Activated naive CD8-positive, alpha-beta T cell treated with anti-CD3 and anti-CD28 coated beads, Interleukin-2, amount 50 U/mL, for 24 hours (primary cell): Measurements from ENCODE around the gene OBSCN.

Experiments
- ATAC-seq: fragments of 150-1000 bp; cut with Tn5 transposase; one replicate; pipeline ENCODE4 v1.10.0; 2021
- DNase-seq: peaks from one replicate; pipeline ENCODE4 v3.0.0; 2021
- H3K27ac Mint-ChIP-seq: one replicate; pipeline ENCODE4 v1.8.0; 2021; ENCODE audit warnings: mild to moderate bottlenecking, mixed read lengths
- H3K27me3 Mint-ChIP-seq: one replicate; pipeline ENCODE4 v1.8.0; 2021; ENCODE audit warnings: mixed read lengths
- H3K36me3 Mint-ChIP-seq: one replicate; pipeline ENCODE4 v1.8.0; 2021; ENCODE audit warnings: low read depth, mixed read lengths
- H3K4me1 Mint-ChIP-seq: one replicate; pipeline ENCODE4 v1.8.0; 2021; ENCODE audit warnings: mixed read lengths
- H3K4me3 Mint-ChIP-seq: one replicate; pipeline ENCODE4 v1.8.0; 2021; ENCODE audit warnings: mild to moderate bottlenecking, moderate library complexity, mixed read lengths
- H3K9me3 Mint-ChIP-seq: one replicate; pipeline ENCODE4 v1.8.0; 2021; ENCODE audit warnings: mixed read lengths

The OBSCN gene

GRCh38 chr1:228341814-228342626 is 134.2 kb downstream of the OBSCN start:
- Mint-ChIP-seq H3K4me1 (no peaks in the 10 kb centered on the region), H3K27ac (no peak overlapping the region), H3K9me3 (peaks cover 4% of the 10 kb centered on the region), H3K27me3 (no peaks in the 10 kb centered on the region), H3K36me3 (peaks cover 5% of the 10 kb centered on the region), H3K4me3 (no peak overlapping the region)
- DNase-seq = no peak
- no peak for ATAC-seq

- DNase-seq = no peak
- H3K4me1 Mint-ChIP-seq = no peaks in the 10 kb centered on the region
- no peak overlapping the region for H3K27ac Mint-ChIP-seq
- no peaks in the 10 kb centered on the region for H3K27me3 Mint-ChIP-seq
- no peak overlapping the region for H3K4me3 Mint-ChIP-seq
- peaks cover 5% of the 10 kb centered on the region for H3K36me3 Mint-ChIP-seq
- ATAC-seq = no peak
- peaks cover 4% of the 10 kb centered on the region for H3K9me3 Mint-ChIP-seq
These were observed 134.9 kb downstream of the OBSCN start for GRCh38 chr1:228342627-228343190.

GRCh38 chr1:228343191-228343661 is 135.4 kb downstream of the OBSCN start:
- ATAC-seq (no peak), DNase-seq (no peak)
- no peaks in the 10 kb centered on the region for H3K27me3 Mint-ChIP-seq
- H3K9me3 Mint-ChIP-seq = peaks cover 4% of the 10 kb centered on the region
- no peaks in the 10 kb centered on the region for H3K4me1 Mint-ChIP-seq
- no peak overlapping the region for H3K27ac Mint-ChIP-seq
- peaks cover 5% of the 10 kb centered on the region for H3K36me3 Mint-ChIP-seq
- H3K4me3 Mint-ChIP-seq = no peak overlapping the region

GRCh38 chr1:228344631-228345072 is 136.8 kb downstream of the OBSCN start:
- H3K4me3 Mint-ChIP-seq = no peak overlapping the region
- H3K36me3 Mint-ChIP-seq = peaks cover 5% of the 10 kb centered on the region
- no peak overlapping the region for H3K27ac Mint-ChIP-seq
- no peaks in the 10 kb centered on the region for H3K4me1 Mint-ChIP-seq
- H3K9me3 Mint-ChIP-seq = peaks cover 4% of the 10 kb centered on the region
- no peaks in the 10 kb centered on the region for H3K27me3 Mint-ChIP-seq
- ATAC-seq = no peak
- no peak for DNase-seq

- ATAC-seq (no peak), DNase-seq (no peak)
- no peak overlapping the region for H3K27ac Mint-ChIP-seq
- H3K9me3 Mint-ChIP-seq = peaks cover 4% of the 10 kb centered on the region
- H3K27me3 Mint-ChIP-seq = no peaks in the 10 kb centered on the region
- H3K4me3 Mint-ChIP-seq = no peak overlapping the region
- no peaks in the 10 kb centered on the region for H3K4me1 Mint-ChIP-seq
- H3K36me3 Mint-ChIP-seq = peaks cover 5% of the 10 kb centered on the region
These were observed 137.5 kb downstream of the OBSCN start for GRCh38 chr1:228345201-228345930.

GRCh38 chr1:228346731-228347130 is 138.9 kb downstream of the OBSCN start:
- Mint-ChIP-seq H3K4me3 (no peak overlapping the region), H3K36me3 (peaks cover 5% of the 10 kb centered on the region), H3K9me3 (peaks cover 4% of the 10 kb centered on the region), H3K4me1 (no peaks in the 10 kb centered on the region), H3K27me3 (no peaks in the 10 kb centered on the region), H3K27ac (no peak overlapping the region)
- DNase-seq (no peak), ATAC-seq (no peak)

- H3K27me3 Mint-ChIP-seq = no peaks in the 10 kb centered on the region
- no peaks in the 10 kb centered on the region for H3K4me1 Mint-ChIP-seq
- H3K27ac Mint-ChIP-seq = no peak overlapping the region
- no peak for ATAC-seq
- no peak for DNase-seq
- peaks cover 5% of the 10 kb centered on the region for H3K36me3 Mint-ChIP-seq
- peaks cover 4% of the 10 kb centered on the region for H3K9me3 Mint-ChIP-seq
- no peak overlapping the region for H3K4me3 Mint-ChIP-seq
These were observed 139.3 kb downstream of the OBSCN start for GRCh38 chr1:228347181-228347580.

- DNase-seq (no peak), ATAC-seq (no peak)
- H3K4me3 Mint-ChIP-seq = no peak overlapping the region
- peaks cover 3% of the 10 kb centered on the region for H3K9me3 Mint-ChIP-seq
- peaks cover 5% of the 10 kb centered on the region for H3K36me3 Mint-ChIP-seq
- no peaks in the 10 kb centered on the region for H3K4me1 Mint-ChIP-seq
- H3K27ac Mint-ChIP-seq = no peak overlapping the region
- H3K27me3 Mint-ChIP-seq = no peaks in the 10 kb centered on the region
These were observed 141.0 kb downstream of the OBSCN start for GRCh38 chr1:228348708-228349467.

GRCh38 chr1:228349701-228350171 is 141.9 kb downstream of the OBSCN start:
- H3K36me3 Mint-ChIP-seq = no peaks in the 10 kb centered on the region
- H3K27ac Mint-ChIP-seq = no peak overlapping the region
- H3K9me3 Mint-ChIP-seq = no peaks in the 10 kb centered on the region
- ATAC-seq (no peak), DNase-seq (no peak)
- H3K27me3 Mint-ChIP-seq = no peaks in the 10 kb centered on the region
- no peaks in the 10 kb centered on the region for H3K4me1 Mint-ChIP-seq
- H3K4me3 Mint-ChIP-seq = no peak overlapping the region

GRCh38 chr1:228350179-228350742 is 142.4 kb downstream of the OBSCN start:
- H3K36me3 Mint-ChIP-seq = no peaks in the 10 kb centered on the region
- ATAC-seq (no peak), DNase-seq (no peak)
- H3K4me3 Mint-ChIP-seq = no peak overlapping the region
- H3K27ac Mint-ChIP-seq = no peak overlapping the region
- H3K27me3 Mint-ChIP-seq = no peaks in the 10 kb centered on the region
- no peaks in the 10 kb centered on the region for H3K4me1 Mint-ChIP-seq
- no peaks in the 10 kb centered on the region for H3K9me3 Mint-ChIP-seq

GRCh38 chr1:228350831-228351781 is 143.3 kb downstream of the OBSCN start:
- Mint-ChIP-seq H3K9me3 (no peaks in the 10 kb centered on the region), H3K27ac (no peak overlapping the region), H3K4me1 (no peaks in the 10 kb centered on the region), H3K4me3 (no peak overlapping the region), H3K36me3 (no peaks in the 10 kb centered on the region), H3K27me3 (no peaks in the 10 kb centered on the region)
- DNase-seq = no peak
- ATAC-seq = no peak

GRCh38 chr1:228351850-228352249 is 144.0 kb downstream of the OBSCN start:
- H3K27ac Mint-ChIP-seq = no peak overlapping the region
- H3K36me3 Mint-ChIP-seq = no peaks in the 10 kb centered on the region
- DNase-seq (no peak), ATAC-seq (no peak)
- no peak overlapping the region for H3K4me3 Mint-ChIP-seq
- H3K9me3 Mint-ChIP-seq = no peaks in the 10 kb centered on the region
- no peaks in the 10 kb centered on the region for H3K4me1 Mint-ChIP-seq
- H3K27me3 Mint-ChIP-seq = no peaks in the 10 kb centered on the region
